Osteocyte (in vitro differentiated cells): ENCODE results near the gene GPHN. TPM values are rescaled to one million over a fixed set of nuclear protein-coding genes. Genes with fewer than 3 reads are reported as not detected.

ENCODE experiments used
- DNase-seq: peaks from one replicate; pipeline ENCODE4 v3.0.0; 2021; ENCODE audit warnings: mixed read lengths; ENCODE audit not compliant: unreplicated experiment; ENCODE audit errors: extremely low spot score
- H3K27ac Mint-ChIP-seq: one replicate; pipeline ENCODE4 v1.8.0; 2021; ENCODE audit warnings: mild to moderate bottlenecking, mixed read lengths; ENCODE audit not compliant: unreplicated experiment
- H3K27me3 Mint-ChIP-seq: one replicate; pipeline ENCODE4 v1.8.0; 2021; ENCODE audit warnings: mixed read lengths; ENCODE audit not compliant: unreplicated experiment
- H3K36me3 Mint-ChIP-seq: one replicate; pipeline ENCODE4 v1.8.0; 2021; ENCODE audit warnings: mixed read lengths; ENCODE audit not compliant: unreplicated experiment
- H3K4me1 Mint-ChIP-seq: one replicate; pipeline ENCODE4 v1.8.0; 2021; ENCODE audit warnings: mixed read lengths; ENCODE audit not compliant: unreplicated experiment
- H3K4me3 Mint-ChIP-seq: one replicate; pipeline ENCODE4 v1.8.0; 2021; ENCODE audit warnings: mild to moderate bottlenecking, moderate library complexity, mixed read lengths; ENCODE audit not compliant: unreplicated experiment
- H3K9me3 Mint-ChIP-seq: one replicate; pipeline ENCODE4 v1.8.0; 2021; ENCODE audit warnings: mixed read lengths; ENCODE audit not compliant: unreplicated experiment
- CTCF ChIP-seq: fragments of 200-600 bp; sonication (generic); IDR thresholded peaks from 2 replicates; pipeline ENCODE4 v1.5.0; 2021; ENCODE audit warnings: antibody characterized with exemption, mild to moderate bottlenecking, moderate library complexity
- total RNA-seq: library from RNA; stranded (reverse); gene quantifications from 2 replicates; pipeline ENCODE4 v1.2.1, GENCODE V29; 2021

The GPHN gene
- total RNA-seq, 1 donor from 2014 or later: 17.7 TPM

- TF ChIP-seq CTCF: no peak
- peaks cover 2% of the 10 kb centered on the region for H3K36me3 Mint-ChIP-seq
- H3K4me3 Mint-ChIP-seq: no peak overlapping the region
- DNase-seq: no peak
- no peaks in the 10 kb centered on the region for H3K4me1 Mint-ChIP-seq
- no peaks in the 10 kb centered on the region for H3K9me3 Mint-ChIP-seq
- no peaks in the 10 kb centered on the region for H3K27me3 Mint-ChIP-seq
- H3K27ac Mint-ChIP-seq: no peak overlapping the region
These were observed 604.4 kb downstream of the GPHN start for GRCh38 chr14:67112344-67112743.

DNA sequence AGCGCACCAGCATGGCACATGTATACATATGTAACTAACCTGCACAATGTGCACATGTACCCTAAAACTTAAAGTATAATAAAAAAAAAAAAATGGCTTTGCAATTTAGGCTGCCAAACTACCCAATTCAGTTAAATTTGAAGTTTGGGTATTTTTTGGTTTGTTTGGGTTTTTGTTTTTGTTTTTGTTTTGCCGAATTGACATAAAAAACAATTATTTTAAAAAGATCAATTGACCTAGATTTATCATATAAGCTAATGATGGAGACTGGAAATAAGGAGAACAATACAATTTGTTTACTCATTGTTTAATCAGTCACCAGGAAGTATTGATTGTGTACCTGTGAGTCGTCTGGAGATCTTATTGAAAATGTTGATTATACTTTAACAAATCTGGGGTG is 619.2 kb downstream of the GPHN start:
- Mint-ChIP-seq H3K9me3 (peaks cover 4% of the 10 kb centered on the region), H3K27ac (no peak overlapping the region), H3K27me3 (no peaks in the 10 kb centered on the region), H3K4me1 (no peaks in the 10 kb centered on the region), H3K4me3 (no peak overlapping the region), H3K36me3 (peaks cover 13% of the 10 kb centered on the region)
- no peak for TF ChIP-seq CTCF
- DNase-seq: no peak

DNA sequence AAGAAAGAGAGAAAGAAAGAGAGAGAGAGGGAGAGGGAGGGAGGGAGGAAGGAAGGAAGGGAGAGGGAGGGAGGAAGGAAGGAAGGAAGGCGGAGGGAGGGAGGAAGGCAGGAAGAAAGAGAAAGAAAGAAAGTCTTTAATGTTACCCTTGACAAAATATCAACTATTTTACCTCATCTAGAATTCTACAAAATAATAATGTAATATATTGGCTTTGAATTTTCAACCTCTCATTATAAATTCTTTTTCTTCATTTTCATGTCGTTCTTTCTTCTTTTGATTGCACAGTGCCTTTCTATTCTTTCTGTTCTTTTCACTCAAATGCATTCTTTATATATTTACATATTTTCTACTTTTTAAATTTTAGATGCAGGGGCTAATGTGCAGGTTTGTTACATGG is 621.8 kb downstream of the GPHN start:
- no peak overlapping the region for H3K4me3 Mint-ChIP-seq
- H3K27me3 Mint-ChIP-seq: no peaks in the 10 kb centered on the region
- peaks cover 12% of the 10 kb centered on the region for H3K36me3 Mint-ChIP-seq
- DNase-seq: no peak
- peaks cover 9% of the 10 kb centered on the region for H3K4me1 Mint-ChIP-seq
- H3K9me3 Mint-ChIP-seq: peaks cover 4% of the 10 kb centered on the region
- H3K27ac Mint-ChIP-seq: no peak overlapping the region
- TF ChIP-seq CTCF: no peak

DNA sequence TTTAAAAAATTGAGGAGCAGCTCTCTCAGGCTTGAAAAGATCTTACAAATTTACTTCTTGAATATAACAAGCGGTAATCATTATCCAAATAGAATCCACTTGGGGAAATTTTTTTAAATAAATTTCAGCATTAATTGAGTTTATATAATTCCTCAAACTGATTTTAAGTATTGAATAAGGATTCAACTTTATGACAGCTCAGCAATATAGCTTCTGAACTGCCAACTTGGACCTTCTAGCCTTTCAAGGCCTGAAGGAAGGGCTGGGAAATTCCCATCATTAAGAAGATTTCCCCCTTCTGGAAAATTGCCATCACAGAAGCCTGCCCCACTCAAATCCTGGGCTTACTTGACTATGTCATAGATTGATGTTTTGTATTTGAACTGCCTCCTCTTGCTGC is 623.7 kb downstream of the GPHN start:
- Mint-ChIP-seq H3K9me3 (no peaks in the 10 kb centered on the region), H3K36me3 (peaks cover 6% of the 10 kb centered on the region), H3K27ac (no peak overlapping the region), H3K4me1 (peaks cover 9% of the 10 kb centered on the region), H3K27me3 (no peaks in the 10 kb centered on the region), H3K4me3 (no peak overlapping the region)
- no peak for TF ChIP-seq CTCF
- DNase-seq: no peak

- Mint-ChIP-seq H3K27ac (no peak overlapping the region), H3K9me3 (no peaks in the 10 kb centered on the region), H3K4me1 (peaks cover 9% of the 10 kb centered on the region), H3K36me3 (peaks cover 6% of the 10 kb centered on the region), H3K4me3 (no peak overlapping the region), H3K27me3 (no peaks in the 10 kb centered on the region)
- DNase-seq: no peak
- no peak for TF ChIP-seq CTCF
These were observed 625.2 kb downstream of the GPHN start for GRCh38 chr14:67133144-67133543.
